Endothelial cell (in vitro differentiated cells): ENCODE measurements around the gene FZR1. TPM values are rescaled to one million over a fixed set of nuclear protein-coding genes. Genes with fewer than 3 reads are reported as not detected.

Experiments used
- DNase-seq: peaks from one replicate; pipeline ENCODE4 v3.0.0; 2021; ENCODE audit warnings: low spot score
- H3K27ac Mint-ChIP-seq: one replicate; pipeline ENCODE4 v1.8.0; 2021; ENCODE audit warnings: mixed read lengths, inconsistent platforms; ENCODE audit not compliant: unreplicated experiment
- H3K27me3 Mint-ChIP-seq: one replicate; pipeline ENCODE4 v1.8.0; 2021; ENCODE audit warnings: mild to moderate bottlenecking, moderate library complexity, mixed read lengths, inconsistent platforms; ENCODE audit not compliant: unreplicated experiment
- H3K36me3 Mint-ChIP-seq: one replicate; pipeline ENCODE4 v1.8.0; 2021; ENCODE audit warnings: mild to moderate bottlenecking, low read depth, mixed read lengths, inconsistent platforms; ENCODE audit not compliant: unreplicated experiment
- H3K4me1 Mint-ChIP-seq: one replicate; pipeline ENCODE4 v1.8.0; 2021; ENCODE audit warnings: mild to moderate bottlenecking, mixed read lengths, inconsistent platforms; ENCODE audit not compliant: unreplicated experiment
- H3K4me3 Mint-ChIP-seq: one replicate; pipeline ENCODE4 v1.8.0; 2021; ENCODE audit warnings: mild to moderate bottlenecking, mixed read lengths, inconsistent platforms; ENCODE audit not compliant: unreplicated experiment
- H3K9me3 Mint-ChIP-seq: one replicate; pipeline ENCODE4 v1.8.0; 2021; ENCODE audit warnings: mixed read lengths, inconsistent platforms; ENCODE audit not compliant: unreplicated experiment
- total RNA-seq: library from RNA; stranded (reverse); fragmentation: NEBNext Ultra II Directional; extraction: Animal tissue kit (Norgen Biotek cat#: 25700); gene quantifications from one replicate; pipeline ENCODE4 v1.2.1, GENCODE V29; 2021; ENCODE audit not compliant: unreplicated experiment
- TF ChIP-seq, protein P1 (sequence below): fragments of 200-600 bp; sonication (generic); IDR thresholded peaks from one replicate; pipeline ENCODE4 v1.5.0; 2021; ENCODE audit warnings: antibody characterized with exemption; ENCODE audit not compliant: unreplicated experiment

The FZR1 gene
- total RNA-seq, 1 donor from 2014 or later = 38.9 TPM

GRCh38 chr19:3516675-3517207 lies 10.6 kb downstream of the FZR1 start:
- H3K27me3 Mint-ChIP-seq = peaks cover 7% of the 10 kb centered on the region
- no peaks in the 10 kb centered on the region for H3K4me1 Mint-ChIP-seq
- no peak for DNase-seq
- TF ChIP-seq, protein P1, sequence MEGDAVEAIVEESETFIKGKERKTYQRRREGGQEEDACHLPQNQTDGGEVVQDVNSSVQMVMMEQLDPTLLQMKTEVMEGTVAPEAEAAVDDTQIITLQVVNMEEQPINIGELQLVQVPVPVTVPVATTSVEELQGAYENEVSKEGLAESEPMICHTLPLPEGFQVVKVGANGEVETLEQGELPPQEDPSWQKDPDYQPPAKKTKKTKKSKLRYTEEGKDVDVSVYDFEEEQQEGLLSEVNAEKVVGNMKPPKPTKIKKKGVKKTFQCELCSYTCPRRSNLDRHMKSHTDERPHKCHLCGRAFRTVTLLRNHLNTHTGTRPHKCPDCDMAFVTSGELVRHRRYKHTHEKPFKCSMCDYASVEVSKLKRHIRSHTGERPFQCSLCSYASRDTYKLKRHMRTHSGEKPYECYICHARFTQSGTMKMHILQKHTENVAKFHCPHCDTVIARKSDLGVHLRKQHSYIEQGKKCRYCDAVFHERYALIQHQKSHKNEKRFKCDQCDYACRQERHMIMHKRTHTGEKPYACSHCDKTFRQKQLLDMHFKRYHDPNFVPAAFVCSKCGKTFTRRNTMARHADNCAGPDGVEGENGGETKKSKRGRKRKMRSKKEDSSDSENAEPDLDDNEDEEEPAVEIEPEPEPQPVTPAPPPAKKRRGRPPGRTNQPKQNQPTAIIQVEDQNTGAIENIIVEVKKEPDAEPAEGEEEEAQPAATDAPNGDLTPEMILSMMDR = no peak
- H3K9me3 Mint-ChIP-seq = no peaks in the 10 kb centered on the region
- peaks cover 5% of the 10 kb centered on the region for H3K36me3 Mint-ChIP-seq
- no peak overlapping the region for H3K27ac Mint-ChIP-seq
- no peak overlapping the region for H3K4me3 Mint-ChIP-seq

DNA sequence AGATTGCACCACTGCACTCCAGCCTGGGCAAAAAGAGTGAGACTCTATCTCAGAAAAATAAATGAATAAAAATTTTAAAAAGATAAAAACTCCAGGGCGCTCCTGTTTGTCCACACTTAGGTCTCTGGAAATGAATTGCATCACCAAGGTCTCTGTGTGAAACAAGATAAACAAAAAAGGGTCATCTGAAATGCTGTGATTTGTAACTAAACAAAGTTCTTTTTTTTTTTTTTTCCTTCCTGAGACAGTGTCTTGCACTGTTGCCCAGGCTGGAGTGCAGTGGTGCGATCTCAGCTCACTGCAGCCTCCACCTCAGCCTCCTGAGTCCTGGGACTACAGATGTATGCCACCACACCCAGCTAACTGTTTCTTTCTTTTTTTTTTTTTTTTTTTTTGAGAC lies 11.5 kb downstream of the FZR1 start:
- Mint-ChIP-seq H3K4me3 (no peak overlapping the region), H3K36me3 (peaks cover 5% of the 10 kb centered on the region), H3K9me3 (no peaks in the 10 kb centered on the region), H3K27ac (no peak overlapping the region), H3K27me3 (peaks cover 7% of the 10 kb centered on the region), H3K4me1 (no peaks in the 10 kb centered on the region)
- TF ChIP-seq, protein P1 = no peak
- DNase-seq = no peak

- no peak for DNase-seq
- Mint-ChIP-seq H3K27me3 (peaks cover 7% of the 10 kb centered on the region), H3K27ac (no peak overlapping the region), H3K9me3 (no peaks in the 10 kb centered on the region), H3K4me1 (no peaks in the 10 kb centered on the region), H3K36me3 (peaks cover 5% of the 10 kb centered on the region), H3K4me3 (no peak overlapping the region)
- TF ChIP-seq, protein P1 = no peak
These were observed 12.1 kb downstream of the FZR1 start for GRCh38 chr19:3518255-3518654.

DNA sequence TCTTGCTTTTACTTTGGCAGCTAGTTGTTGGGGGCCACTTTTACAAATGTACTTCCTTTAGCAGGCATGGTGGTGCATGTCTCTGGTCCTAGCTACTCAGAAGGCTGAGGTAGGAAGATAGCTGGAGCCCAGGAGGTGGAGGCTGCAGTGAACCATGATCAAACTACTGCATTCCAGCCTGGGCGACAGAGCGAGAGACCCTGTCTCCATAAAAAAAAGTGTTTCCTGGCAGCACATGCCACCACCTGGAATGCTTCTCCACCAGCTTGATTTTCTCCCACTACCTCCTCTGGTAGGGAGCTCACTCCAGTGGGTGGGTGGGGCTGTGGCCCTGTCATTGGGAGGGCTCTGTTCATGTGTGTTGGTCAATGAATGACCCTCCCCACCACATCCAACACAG lies 12.5 kb downstream of the FZR1 start:
- Mint-ChIP-seq H3K36me3 (peaks cover 5% of the 10 kb centered on the region), H3K4me3 (no peak overlapping the region), H3K27ac (no peak overlapping the region), H3K27me3 (peaks cover 7% of the 10 kb centered on the region), H3K4me1 (no peaks in the 10 kb centered on the region), H3K9me3 (no peaks in the 10 kb centered on the region)
- TF ChIP-seq, protein P1 = no peak
- no peak for DNase-seq

DNA sequence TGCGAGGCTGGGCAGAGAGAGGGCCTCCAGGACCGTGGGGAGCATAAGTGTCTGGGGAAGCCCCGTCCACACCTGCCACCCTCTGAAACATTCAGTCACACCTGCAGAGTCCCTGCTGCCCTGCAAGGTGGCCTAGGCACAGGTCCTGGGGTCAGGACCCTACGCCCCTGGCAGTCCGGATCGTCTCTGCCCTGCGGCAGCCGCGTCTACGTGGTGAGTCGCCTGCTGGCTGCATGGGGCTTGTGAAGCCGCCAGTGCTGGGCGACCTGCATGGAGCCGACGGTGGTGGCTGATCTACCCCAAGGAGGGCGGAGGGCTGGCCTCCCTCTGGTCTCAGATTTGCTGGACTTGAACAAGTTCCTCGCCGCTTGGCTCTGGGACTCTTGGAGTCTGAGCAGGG lies 13.0 kb downstream of the FZR1 start:
- H3K27me3 Mint-ChIP-seq = peaks cover 7% of the 10 kb centered on the region
- H3K36me3 Mint-ChIP-seq = peaks cover 5% of the 10 kb centered on the region
- DNase-seq = no peak
- H3K9me3 Mint-ChIP-seq = no peaks in the 10 kb centered on the region
- no peak overlapping the region for H3K27ac Mint-ChIP-seq
- no peak overlapping the region for H3K4me3 Mint-ChIP-seq
- no peaks in the 10 kb centered on the region for H3K4me1 Mint-ChIP-seq
- TF ChIP-seq, protein P1 = no peak
